ENCODE data around the gene PDE8A.
"Not testable (repeated sequence)": the region's sequence is repeated elsewhere in the genome, so short reads cannot be mapped to it uniquely, and the experiment has no call there.

Gene PDE8A

DNA sequence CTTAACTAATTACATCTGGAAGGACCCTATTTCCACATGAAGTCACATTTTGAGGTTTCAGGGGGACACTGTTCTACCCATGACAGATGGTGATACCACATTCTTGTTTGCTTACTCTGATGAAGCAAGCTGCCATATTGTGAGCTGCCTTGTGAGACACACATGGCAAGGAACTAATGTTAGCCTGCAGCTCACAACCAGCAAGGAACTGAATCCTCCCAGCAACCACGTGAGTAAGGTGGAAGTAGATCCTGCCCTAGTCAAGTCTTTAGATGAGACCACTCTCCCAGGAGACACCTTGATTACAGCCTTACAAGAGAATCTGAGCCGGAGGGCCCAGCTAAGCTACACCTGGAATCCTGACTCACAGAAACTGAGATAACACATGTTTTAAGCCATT lies 160.1 kb downstream of the PDE8A start:
- DNase-seq = peak; percentile 51

DNA sequence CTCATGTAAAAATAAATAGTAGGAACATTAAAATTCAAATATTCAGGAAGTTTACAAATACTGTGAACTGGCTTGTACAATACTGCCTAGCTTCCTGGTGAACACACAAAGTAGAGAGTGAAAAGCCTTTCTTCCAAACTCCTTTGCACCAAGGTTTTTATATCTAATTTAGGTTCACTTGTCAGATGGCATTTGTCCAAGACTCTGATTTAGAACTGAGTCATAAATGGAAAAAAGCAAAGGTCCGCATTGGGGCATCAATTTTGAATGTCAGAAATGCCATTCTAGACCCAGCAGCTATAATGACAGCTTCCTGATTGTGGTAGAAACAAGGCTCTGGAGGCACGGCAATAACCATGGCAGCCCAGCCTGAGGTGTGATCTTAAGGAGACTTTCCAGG lies 160.7 kb downstream of the PDE8A start:
- no peak for DNase-seq

DNA sequence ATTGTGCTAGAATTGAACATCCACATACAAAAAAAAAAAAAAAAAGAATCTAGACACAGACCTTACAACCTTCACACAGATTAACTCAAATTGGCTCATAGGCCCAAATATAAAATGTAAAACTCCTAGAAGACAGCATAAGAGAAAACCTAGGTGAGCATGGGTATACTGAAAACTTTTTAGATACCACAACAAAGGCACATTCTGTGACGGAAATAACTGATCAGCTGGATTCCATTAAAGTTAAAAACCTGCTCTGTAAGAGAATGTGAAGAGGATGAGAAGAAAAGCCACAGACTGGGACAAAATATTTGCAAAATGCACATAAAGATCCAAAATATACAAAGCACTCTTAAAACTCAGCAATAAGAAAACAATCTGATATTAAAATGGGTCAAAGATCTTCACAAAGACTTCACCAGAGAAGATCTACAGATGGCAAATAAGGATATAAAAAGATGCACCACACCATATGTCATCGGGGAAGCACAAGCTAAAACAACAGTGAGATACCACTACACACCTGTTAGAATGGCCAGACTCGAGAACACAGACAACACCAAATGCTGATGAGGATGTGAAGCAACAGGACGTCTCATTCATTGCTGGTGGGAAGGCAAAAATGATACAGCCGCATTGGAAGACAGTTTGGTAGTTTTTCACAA lies 167.9 kb downstream of the PDE8A start:
- no peak for DNase-seq

DNA sequence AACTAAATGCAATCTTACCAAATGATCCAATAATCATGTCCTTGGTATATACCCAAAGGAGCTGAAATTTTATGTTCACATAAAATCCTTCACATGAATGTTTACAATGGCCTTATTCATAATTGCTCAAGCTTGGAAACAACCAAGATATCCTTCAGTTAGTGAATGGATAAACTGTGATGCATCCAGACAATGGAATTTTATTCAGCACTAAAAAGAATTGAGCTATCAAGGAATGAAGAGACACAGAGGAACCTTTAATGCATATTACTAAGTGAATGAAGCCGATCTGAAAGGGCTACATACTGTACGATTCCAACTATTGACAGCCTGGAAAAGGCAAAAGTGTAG lies 168.4 kb downstream of the PDE8A start:
- no peak for DNase-seq

DNA sequence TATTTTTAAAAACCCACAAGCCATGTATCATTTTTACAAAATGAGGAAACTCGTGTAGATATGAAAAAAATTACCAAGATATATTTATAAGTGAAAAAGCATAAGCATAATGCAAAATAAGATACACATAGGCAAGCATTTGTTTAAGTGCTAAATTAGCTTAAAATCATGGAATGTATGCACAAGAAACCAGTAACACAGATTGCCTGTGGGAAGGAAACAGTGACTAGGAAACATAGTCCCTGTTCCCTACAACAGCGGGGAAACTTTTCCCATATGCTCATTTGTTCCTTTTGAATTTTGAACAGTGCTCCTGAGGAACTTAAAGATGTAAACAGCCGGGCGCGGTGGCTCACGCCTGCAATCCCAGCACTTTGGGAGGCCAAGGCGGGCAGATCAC lies 169.5 kb downstream of the PDE8A start:
- DNase-seq = no peak

DNA sequence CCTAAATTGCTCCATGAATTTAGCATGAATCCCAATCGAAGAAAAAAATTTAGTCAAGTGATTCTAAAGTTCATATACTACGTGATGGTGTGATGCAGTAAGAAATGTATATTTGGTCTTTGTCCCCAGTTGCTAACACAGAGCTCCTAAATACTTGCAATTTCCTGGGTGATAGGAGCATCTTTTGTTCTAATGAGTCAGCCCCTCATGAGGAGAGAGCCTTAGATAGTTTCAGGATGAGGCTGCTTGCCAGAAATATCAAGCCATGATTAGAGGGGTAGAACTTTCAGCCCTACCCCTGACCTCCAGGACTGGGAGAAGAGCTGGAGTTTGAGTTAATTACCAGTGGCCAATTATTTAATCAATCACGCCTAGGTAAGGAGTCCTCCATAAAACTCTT lies 170.2 kb downstream of the PDE8A start:
- no peak for DNase-seq

DNA sequence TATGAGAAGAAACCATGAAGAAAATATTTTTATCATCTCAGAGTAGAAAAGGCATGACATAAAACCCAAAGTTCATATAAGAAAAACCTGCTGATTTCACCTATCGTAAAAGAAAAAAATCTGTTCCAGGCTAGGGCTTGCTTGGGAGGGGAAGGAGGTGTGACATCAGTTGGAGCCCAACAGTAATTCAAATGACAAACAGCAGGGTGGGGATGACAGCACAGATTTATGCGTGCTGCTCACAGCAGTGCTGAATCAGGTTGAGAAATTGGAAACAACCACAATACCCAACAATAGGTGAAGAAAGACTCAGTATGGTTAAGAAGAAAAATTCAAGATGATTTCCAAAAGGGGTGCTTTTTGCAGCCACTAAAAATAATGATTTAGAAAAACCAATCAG lies 172.4 kb downstream of the PDE8A start:
- DNase-seq = no peak

DNA sequence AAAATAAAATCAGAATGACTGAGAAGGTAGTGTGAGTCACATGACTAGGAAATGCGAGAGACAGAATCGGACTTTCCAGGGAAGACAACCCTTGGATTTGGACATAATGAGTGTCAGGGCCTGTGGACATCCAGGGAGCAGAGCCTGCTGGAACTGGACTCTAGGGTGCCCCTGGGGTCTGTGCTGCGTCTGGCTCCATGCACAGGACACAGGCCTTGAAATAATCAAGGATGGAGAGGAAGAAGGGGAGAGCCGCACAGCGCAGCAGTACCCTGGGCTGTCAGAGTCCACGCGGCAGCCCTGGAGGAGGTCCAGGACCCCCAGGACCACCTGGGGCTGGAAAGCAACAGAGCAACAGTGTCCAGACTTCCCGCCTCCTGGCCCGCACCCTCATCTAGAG lies 173.7 kb downstream of the PDE8A start:
- no peak for DNase-seq

DNA sequence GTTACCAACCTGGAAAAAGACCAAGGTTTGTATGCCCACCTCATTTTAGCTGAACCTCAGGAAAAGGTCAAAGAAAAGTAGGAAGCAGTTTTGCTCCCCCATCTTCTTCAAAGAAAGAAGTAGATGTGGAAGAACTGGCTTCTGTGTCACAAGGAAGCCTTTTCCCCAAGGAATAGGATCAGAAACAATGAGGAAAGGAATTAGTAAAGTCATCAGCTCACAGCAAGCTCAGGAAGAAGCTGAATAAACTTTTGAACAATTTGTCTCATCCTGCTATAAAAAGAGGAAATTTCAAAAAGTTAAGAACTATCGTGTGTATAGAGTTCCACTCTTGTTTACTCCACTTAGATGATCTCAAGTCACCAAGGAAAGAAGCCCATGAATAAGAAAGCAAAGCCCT lies 174.2 kb downstream of the PDE8A start:
- DNase-seq = no peak

DNA sequence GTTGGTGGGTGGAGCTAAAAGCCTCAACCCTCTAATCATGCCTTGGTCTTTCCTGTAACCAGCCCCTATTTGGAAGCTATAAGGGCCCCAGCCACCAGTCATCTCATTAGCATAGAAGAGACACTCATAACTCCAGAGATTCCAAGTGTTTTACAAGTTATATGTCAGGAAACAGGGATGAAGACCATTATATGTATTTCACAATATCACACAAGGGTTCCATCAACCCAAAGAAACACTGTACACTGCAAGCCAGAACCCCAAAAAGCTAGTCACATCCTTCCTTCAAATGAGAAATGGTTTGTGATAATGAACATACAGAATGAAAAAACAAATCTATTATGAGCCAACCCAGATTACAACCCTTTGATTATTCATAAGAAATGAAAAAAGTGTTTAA lies 175.7 kb downstream of the PDE8A start:
- DNase-seq = no peak

DNA sequence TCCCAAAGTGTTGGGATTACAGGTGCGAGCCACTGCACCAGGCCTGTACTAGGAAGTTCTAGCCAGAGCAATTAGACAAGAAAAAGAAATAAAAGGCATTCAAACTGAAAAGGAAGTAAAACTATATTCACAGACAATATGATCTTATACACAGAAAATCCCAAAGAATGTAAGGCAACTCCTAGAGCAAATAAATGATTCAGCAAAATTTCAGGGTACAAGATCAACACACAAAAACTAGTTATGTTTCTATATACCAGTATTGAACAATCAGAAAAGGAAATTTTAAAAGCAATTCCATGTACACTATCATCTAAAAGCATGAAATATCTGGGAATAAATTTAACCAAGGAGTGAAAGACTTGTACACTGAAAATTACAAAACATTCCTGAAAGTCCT lies 180.6 kb downstream of the PDE8A start:
- DNase-seq = no peak

DNA sequence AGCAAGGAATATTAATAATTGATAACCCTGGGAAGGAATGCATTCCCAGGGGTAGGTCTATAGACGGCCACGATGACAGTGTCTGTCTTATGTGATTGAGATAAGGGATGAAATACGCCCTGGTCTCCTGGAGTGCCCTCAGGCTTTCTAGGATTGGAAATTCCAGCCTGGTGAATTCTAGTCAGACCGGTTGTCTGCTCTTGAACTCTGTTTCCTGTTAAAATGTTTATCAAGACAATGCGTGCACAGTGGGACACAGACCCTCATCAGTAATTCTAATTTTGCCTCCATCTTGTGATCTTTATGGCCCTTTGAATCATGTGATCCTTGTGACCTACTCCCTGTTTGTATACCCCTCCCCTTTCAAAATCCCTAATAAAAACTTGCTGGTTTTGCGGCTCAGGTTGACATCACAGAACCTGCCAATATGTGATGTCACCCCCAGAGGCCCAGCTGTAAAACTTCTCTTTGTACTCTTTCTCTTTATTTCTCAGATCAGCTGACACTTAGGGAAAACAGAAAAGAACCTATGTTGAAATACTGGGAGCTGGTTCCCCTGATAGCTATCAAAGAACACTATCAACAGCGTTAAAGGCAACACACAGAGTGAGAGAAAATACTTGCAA lies 183.3 kb downstream of the PDE8A start:
- DNase-seq = no peak

DNA sequence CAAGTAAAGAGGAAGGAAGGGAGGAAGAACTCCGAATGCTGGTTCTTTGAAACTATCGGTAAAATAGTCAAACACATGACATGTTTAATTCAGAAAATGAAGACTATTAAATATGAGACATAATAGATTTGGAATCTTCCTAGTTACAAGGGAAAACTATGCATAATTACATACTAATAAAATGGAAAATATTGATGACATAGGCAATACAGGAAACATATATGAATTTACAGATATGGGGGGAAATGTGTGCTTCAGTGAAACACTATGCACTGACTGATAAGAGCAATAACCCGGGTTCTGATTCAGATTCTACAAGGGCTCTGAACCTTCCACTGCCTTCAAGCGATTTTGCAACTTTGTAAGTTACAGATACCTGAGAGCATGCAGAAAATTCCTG lies 185.9 kb downstream of the PDE8A start:
- DNase-seq = no peak

DNA sequence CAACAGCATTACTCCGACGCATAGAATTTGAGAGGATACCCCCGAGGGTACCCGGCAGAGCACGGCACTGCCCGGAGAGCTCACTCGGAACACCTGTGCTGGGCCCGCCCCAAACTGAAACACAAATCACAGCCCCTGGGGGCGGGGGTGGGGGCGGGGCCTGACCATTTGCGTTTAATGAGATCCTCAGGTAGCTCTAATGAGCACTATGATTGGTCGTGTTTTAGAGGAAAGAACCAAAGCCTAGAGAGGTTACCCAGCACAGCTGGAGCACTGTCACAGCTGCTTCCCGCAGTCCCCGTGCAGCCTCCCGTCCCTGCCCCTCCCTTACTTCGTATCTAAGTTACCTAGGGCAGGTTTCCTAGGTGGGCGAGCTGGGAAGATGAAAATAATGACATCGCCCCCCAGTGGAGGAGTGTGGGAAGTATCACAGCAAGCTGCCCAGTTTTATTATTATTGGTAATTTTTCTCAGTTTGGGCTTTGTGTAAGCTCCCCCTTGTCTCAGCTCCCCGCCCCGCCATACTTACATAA lies 187.1 kb downstream of the PDE8A start:
- DNase-seq = peak; percentile 45

DNA sequence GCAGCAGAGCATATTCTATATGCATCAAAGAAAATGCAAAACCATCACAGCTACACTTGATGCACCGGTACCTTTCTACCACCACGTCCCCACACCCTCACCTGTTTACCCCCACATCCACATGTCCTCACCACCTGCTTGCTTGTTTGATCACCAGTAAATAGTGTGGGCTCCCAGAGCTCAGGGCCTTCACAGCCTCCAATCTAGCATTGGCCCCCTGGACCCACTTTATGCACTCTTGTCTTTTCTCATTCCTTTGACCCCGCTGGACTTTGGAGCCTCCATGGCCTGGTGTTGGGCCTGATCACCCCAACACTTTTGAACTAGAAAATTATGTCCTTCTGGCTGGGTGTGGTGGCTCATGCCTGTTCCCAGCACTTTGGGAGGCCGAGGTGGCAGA lies 190.1 kb downstream of the PDE8A start:
- DNase-seq = no peak

DNA sequence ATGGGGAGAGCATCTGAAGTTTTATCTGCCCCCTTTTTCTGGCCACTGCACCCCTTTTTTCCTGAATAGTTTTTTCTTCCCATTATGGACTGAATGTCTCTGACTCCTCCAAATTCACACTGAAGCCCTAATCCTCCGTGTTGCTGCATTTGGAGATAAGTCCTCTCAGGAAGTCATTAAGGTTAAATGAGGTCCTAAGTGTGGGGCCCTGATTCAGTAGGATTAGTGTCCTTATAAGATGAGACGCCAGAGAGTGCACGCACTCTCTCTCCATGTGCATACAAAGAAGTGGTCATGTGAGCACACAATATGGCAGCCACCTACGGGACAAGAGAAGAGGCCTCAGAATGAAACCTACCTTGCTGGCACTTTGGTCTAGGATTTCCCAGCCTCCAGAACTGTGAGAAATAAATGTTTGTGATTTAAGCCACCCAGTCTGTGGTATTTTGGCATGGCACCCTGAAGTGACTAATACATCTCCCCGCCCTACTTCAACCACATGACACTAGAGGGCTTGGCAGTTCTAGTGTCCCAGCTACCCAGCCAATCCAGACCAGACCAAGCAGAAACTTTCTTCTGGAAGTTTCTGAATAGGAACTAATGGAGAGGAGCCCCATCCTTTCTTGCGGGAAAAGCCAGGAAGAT lies 191.3 kb downstream of the PDE8A start:
- no peak for DNase-seq

DNA sequence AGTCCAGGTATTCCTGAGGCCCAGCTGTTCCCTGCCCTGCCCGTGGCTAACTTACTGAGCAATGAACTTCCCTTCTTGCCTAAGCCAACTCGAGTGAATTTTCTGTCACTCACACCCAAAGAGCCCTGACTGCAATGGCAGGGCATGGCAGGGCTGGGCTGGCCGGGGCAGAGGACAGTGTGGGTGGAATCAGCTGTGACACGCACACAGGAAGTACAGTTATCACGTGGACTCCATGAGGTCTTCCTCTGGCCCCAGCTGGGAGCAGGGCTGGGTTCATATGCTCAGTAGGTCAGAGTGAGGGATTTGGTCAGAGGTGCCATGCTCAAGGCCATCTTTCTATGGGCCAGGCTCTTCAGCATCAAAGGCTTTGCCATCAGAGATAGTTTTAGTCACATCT lies 192.0 kb downstream of the PDE8A start:
- not testable (repeated sequence) for DNase-seq

DNA sequence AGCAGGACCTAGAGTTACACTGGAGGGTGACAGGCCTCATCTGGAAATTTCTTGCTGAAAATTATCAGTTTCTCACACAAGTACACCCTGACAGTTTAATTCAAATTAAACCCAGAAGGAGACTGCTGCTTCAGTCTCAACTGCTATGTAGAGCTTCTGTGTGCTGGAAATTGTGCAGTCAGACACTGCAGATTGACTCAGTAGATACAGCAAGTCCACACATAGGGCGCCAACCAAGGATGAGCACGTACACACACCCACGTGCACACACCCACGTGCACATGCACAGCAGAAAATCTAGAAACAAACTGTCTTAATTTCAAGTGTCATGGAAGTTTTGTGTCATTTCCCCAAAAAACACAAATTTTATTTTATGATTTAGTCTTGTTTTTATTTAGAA lies 192.9 kb downstream of the PDE8A start:
- no peak for DNase-seq

DNA sequence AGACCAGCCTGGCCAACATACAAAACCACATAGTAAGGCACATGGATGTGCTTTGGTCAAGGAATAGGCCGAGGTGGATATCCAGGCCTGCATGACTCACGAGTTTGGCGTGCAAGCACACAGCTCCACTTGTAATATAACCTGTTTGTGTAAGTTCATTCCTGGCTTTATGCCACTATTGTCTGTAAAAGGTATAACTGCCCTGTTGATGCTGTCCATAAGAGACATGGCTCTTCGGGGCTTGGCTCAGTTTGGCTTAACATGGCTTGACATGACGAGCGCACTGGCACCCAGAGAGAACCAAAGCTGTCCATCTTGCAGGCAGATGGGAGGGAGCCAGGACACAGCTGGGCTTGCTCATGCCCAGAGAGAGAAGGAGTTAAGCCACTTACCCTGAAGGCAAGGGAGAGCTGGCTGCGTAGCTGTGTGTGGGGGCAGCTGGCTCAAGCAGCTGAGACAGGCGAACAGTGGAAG lies 195.4 kb downstream of the PDE8A start:
- not testable (repeated sequence) for DNase-seq

DNA sequence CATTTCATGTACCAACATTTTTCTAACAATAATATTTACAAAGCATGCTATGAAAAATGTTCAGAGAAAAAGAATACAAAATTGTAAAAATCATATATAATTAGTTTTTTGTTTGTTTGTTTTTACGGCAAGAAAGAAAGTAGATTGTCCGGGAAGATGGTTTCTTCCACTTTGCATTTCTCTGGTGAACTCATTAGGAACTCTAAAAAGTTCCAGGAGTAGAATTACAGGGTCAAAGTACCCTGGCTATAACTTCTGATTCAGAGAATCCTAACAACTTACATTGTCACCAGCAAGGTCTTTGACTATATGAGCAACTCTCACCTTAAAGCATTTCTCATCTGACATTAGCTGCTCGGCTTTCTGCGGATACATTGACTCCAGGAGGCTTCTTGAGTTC lies 196.7 kb downstream of the PDE8A start:
- no peak for DNase-seq

DNA sequence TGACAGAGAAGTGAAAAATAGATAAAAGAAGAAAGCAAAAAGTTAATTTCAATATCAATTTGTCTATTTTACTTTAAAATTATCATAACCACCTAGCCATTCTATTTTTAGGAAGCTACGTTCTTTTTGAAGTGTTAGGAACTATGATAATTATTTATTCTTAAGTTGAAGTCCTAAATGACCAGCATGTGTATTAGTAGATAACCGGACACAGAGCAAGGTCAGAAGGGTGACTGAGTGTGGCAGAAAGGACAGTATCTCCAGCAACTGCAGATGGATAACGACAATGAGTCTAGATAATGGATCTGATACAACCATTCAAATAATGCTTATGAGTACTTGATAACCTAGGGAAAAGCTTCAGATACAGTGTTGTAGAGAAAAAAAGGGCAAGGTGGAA lies 198.0 kb downstream of the PDE8A start:
- DNase-seq = no peak

DNA sequence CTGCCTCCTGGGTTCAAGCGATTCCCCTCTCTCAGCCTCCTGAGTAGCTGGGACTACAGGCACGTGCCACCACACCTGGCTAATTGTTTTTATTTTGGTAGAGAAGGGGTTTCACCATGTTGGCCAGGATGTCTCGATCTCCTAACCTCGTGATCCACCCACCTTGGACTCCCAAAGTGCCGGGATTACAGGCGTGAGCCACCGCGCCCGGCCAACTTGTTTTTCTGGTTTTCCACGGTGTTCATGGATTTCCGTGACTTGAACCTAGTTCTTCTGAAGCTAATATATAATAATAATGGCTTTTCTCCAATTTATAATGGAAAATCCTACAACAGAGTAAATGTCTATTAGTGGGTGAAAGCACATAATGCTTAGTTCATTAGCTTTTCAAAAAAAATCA lies 203.7 kb downstream of the PDE8A start:
- not testable (repeated sequence) for DNase-seq

DNA sequence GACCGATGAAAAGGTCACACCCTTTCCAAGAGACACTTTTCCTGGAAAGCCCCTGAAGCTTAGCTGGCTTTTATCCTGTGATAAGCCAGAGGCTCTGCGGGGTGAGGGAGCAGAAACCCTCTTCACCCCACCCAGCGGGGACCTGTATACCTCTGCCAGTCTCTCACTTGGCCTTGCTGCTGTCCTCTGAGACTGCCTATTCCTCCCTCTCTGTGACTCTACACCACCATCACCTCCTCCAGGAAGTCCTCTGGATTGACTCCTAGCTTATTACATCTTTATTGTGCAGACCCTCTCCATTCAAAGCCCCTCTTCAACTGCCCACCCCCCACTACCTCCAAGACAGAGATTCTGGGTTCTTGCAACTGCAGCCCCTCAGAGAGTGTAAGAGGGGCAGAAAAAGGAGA lies 206.5 kb downstream of the PDE8A start:
- not testable (repeated sequence) for DNase-seq

Measured in NCI-H1694 treated with DMSO at 0.1 percent for 48 hours (cell line).